Tibial nerve (tissue), 3 donors: ENCODE measurements around the gene NRDE2.

Source experiments
- POLR2A ChIP-seq, 2 donors: fragments of 450-650 bp; IDR thresholded peaks; one replicate each; pipeline ENCODE4 v1.6.1; 2017; ENCODE audit warnings: antibody characterized with exemption in 2 of 2, mild to moderate bottlenecking in 2 of 2, moderate library complexity in 2 of 2
- TF ChIP-seq, protein P1 (sequence below), 5 experiments: fragments of 200-600 bp in 3 of 5; fragments of 450-650 bp in 2 of 5; sonication (generic) in 3 of 5; IDR thresholded peaks; one replicate each; pipeline ENCODE4 v1.5.1; 2016 to 2019; ENCODE audit warnings: antibody characterized with exemption in 5 of 5, mild to moderate bottlenecking in 3 of 5, moderate library complexity in 2 of 5

DNA sequence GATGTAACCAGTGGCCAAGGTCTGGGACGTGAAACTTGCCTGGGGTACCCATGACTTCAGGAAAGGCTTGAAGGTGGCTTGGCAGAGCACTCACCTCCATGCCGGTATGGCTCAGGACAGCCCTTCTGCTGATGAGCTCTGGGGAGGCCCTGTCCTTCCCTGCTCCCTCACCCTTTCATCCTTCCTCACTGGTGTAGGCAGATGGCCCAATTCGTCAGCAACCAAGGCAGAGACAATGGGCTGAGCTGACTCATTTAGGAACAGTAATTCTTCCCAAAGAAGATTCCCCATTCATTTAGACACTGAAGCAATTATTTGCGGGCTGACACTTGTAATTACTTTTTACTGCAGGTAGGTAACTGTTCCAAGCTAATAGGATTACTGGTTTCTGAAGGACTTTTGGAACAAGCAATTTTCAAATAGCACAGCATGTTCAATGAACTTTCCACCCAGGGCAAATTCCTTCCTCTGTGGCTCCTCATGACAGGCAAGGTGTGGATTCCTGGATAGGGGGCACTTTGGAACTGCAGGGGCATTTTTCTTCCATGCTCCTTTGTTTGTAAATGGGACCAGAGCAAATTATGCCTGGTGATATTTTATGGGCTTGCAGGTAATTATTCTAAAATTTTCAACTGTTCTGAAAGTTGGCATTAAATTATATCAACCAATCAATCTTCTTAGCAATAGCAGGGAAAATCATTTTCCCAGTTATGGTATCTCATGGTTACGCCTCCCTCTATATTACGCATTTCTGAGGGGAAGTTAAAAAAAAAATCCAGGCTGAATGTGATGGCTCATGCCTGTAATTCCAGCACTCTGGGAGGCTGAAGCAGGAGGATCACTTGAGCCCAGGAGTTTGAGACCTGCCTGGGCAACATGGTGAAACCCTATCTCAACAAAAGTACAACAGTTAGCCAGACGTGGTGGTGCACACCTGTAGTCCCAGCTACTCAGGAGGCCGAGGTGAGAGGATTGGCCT lies 24.1 kb upstream of the NRDE2 start:
- TF ChIP-seq, protein P1, sequence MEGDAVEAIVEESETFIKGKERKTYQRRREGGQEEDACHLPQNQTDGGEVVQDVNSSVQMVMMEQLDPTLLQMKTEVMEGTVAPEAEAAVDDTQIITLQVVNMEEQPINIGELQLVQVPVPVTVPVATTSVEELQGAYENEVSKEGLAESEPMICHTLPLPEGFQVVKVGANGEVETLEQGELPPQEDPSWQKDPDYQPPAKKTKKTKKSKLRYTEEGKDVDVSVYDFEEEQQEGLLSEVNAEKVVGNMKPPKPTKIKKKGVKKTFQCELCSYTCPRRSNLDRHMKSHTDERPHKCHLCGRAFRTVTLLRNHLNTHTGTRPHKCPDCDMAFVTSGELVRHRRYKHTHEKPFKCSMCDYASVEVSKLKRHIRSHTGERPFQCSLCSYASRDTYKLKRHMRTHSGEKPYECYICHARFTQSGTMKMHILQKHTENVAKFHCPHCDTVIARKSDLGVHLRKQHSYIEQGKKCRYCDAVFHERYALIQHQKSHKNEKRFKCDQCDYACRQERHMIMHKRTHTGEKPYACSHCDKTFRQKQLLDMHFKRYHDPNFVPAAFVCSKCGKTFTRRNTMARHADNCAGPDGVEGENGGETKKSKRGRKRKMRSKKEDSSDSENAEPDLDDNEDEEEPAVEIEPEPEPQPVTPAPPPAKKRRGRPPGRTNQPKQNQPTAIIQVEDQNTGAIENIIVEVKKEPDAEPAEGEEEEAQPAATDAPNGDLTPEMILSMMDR (IDR thresholded peaks at IDR 0.05) = no peak
- TF ChIP-seq POLR2A (IDR thresholded peaks at IDR 0.05) = no peak
